ENCODE data around the gene TMPRSS9.

DNA sequence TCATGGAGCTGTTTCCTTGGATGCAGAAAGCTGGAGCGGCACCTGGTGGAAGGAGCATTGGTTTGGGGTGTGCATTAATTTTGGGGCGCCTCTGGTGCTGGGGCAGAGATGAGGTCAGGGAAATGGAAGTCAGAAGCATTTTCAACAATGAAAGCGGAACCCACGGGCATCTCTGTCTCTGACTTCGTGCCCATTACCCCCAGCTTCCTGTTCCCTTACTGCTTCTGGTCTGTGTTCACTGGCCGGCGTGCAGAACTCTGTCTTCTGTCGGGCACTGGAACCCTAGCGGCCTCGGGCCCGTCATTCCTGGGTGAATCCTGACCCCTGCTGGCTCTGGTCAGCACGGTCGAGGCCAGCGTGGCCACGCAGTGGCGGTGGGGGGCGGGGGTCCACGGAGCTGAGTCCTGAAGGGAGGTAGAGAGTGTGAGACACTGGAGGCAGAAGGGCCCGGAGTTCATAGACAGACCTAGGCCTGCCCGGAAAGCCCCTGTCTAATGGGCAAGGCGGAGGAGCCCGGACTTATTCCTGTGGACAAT lies 44.2 kb upstream of the TMPRSS9 start:
- TF ChIP-seq, protein P1, sequence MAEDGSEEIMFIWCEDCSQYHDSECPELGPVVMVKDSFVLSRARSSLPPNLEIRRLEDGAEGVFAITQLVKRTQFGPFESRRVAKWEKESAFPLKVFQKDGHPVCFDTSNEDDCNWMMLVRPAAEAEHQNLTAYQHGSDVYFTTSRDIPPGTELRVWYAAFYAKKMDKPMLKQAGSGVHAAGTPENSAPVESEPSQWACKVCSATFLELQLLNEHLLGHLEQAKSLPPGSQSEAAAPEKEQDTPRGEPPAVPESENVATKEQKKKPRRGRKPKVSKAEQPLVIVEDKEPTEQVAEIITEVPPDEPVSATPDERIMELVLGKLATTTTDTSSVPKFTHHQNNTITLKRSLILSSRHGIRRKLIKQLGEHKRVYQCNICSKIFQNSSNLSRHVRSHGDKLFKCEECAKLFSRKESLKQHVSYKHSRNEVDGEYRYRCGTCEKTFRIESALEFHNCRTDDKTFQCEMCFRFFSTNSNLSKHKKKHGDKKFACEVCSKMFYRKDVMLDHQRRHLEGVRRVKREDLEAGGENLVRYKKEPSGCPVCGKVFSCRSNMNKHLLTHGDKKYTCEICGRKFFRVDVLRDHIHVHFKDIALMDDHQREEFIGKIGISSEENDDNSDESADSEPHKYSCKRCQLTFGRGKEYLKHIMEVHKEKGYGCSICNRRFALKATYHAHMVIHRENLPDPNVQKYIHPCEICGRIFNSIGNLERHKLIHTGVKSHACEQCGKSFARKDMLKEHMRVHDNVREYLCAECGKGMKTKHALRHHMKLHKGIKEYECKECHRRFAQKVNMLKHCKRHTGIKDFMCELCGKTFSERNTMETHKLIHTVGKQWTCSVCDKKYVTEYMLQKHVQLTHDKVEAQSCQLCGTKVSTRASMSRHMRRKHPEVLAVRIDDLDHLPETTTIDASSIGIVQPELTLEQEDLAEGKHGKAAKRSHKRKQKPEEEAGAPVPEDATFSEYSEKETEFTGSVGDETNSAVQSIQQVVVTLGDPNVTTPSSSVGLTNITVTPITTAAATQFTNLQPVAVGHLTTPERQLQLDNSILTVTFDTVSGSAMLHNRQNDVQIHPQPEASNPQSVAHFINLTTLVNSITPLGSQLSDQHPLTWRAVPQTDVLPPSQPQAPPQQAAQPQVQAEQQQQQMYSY (CRISPR knock-in tag; IDR thresholded peaks at IDR 0.05), result no peak
- no peak for TF ChIP-seq RELA (CRISPR knock-in tag; IDR thresholded peaks at IDR 0.05; ENCODE audit: borderline replicate concordance)
- TF ChIP-seq, protein P2, sequence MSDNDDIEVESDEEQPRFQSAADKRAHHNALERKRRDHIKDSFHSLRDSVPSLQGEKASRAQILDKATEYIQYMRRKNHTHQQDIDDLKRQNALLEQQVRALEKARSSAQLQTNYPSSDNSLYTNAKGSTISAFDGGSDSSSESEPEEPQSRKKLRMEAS (CRISPR knock-in tag; IDR thresholded peaks at IDR 0.05), result no peak

Data from WTC11 (cell line).